ENCODE results near the gene COPS7B.

Gene COPS7B

DNA sequence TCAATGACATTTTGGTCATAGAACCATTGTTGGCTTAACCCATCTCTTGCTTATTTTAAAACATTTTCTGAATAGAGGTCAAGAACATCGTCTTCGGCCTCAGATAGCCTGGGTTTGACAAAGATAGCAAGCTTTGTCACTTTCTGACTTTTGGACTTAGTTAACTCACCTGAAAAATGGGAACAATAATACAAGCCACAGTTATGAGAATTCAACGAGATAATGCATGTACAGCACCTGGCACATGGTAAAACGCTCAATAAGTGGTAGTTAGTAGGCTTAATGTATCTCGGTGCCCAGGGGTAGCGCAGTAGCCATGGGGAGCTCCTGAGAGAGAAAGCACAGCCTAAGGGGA is 446 bp upstream of the COPS7B start:
- no peak for DNase-seq (ENCODE audit: low read depth)

DNA sequence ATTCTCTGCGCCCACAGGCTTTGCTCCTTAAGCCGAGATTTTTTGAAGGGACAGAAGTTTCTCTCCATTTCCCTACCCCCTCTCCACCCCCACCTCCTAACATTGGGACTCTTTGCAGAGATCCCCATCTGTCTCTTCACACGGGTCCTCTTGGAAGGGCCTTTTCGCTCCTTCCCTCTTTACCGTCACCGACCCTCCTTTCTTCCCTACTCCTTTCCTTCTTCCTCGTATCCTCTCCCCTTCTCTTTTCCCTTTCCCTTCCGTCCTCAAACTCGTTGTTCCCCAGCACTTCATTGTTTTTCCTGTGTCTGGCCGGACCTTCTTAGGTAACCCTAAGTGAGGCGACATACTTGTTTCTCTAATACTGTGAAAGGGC is 660 bp downstream of the COPS7B start:
- no peak for DNase-seq (ENCODE audit: low read depth)

DNA sequence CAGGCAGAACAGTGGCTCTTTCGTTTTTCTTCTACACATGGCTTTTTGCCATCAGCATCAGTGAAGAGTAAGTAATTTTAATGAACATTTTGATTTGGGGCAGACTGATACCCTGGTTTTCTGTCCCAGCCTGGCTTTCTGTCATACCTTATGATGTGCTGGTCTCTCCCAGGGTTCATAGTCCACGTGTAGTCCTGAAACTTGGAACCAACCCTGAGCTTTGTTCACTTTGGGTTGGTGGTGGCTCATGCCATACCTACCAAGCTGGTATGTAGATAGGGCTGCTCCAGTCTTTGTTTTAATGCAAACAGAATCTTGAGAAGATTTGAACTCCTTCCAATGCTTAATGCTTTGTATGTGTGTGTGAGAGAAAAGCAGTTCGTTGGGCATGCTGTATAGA is 4.9 kb downstream of the COPS7B start:
- no peak for DNase-seq (ENCODE audit: low read depth)

GRCh38 chr2:231794383-231794782 is 8.1 kb downstream of the COPS7B start:
- DNase-seq (ENCODE audit: low read depth): no peak

- no peak for DNase-seq (ENCODE audit: low read depth)
These were observed 9.5 kb downstream of the COPS7B start for GRCh38 chr2:231795525-231796327.

- DNase-seq (ENCODE audit: low read depth): no peak
These were observed 14.3 kb downstream of the COPS7B start for GRCh38 chr2:231800493-231801091.

- DNase-seq (ENCODE audit: low read depth): no peak
These were observed 17.4 kb downstream of the COPS7B start for GRCh38 chr2:231803501-231804138.

- no peak for DNase-seq (ENCODE audit: low read depth)
These were observed 20.8 kb downstream of the COPS7B start for GRCh38 chr2:231807020-231807419.

DNA sequence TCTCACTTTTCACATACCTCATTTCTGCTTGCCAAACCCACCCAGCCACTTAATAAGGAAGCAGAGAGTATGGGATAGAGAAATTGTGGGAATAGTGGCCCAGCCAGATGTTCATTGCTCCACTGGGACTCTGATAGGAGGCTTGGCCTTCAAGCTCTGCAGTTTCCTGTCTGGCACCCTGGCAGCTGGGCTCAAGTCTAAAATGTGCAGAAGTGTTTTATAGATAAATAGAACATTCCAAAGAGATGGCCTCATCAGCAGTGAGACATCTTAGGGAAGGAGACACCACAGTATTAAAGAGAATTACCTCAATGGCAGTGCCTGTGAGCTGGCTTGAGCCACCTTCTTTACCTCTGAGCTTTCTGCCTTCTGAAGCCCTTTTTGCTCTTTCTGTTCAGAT is 24.7 kb downstream of the COPS7B start:
- DNase-seq (ENCODE audit: low read depth): no peak

DNA sequence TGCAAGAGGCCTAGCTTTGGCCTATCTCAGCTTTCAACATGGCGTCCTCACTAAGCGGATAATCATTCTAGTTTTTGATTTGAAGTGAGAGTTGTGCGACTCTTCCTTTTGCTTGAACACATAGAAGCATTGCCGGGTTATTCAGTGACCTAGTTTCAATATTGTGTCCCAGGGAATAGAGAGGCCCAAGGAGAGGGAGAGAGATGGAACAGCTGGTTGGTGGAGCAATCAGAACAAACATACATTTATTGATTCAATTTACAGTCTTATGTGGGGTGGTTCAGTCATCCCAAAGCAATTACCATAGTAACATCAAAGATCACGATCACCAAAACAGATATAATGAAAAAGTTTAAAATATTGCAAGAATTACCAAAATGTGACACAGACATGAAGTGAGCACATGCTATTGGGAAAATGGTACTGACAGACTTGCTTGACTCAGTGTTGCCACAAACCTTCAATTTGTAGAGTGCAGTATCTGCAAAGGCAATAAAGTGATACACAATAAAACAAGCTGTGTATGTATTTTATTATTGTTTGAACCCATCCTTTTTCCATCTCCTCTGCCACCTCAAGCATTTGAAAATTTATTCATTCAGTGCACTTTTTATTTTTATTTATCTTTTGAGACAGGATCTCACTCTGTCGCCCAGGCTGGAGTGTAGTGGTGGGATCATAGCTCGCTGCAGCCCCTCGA is 30.2 kb downstream of the COPS7B start:
- DNase-seq (ENCODE audit: low read depth): no peak

DNA sequence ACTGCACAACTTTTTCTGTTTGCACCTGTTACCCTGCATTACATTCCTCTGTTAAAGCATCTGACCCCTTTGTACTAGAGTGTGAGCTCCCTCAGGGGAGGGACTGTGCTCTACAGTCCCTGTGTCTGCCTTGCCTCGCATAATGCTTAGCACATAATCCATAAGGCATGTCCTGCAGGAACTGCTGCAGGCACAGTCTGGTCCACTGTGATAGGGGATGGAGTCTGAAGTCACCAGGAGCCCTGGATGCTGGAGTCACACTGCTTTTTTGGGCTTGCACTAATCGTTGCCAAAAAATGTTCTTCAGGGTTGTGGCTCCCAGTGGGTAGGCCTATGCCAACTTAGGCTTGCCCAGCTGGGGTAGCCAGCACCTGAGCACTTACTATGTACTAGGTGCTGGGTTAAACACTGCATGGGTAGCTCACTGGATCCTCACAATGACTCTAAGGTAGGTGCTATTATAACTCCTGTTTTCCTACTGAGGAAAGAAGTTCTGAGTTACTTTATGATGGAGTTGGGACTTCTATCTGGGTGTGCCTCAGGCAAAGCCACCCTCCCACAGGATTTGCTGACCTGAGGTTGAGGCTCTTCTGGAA is 33.3 kb downstream of the COPS7B start:
- DNase-seq (ENCODE audit: low read depth): no peak

DNA sequence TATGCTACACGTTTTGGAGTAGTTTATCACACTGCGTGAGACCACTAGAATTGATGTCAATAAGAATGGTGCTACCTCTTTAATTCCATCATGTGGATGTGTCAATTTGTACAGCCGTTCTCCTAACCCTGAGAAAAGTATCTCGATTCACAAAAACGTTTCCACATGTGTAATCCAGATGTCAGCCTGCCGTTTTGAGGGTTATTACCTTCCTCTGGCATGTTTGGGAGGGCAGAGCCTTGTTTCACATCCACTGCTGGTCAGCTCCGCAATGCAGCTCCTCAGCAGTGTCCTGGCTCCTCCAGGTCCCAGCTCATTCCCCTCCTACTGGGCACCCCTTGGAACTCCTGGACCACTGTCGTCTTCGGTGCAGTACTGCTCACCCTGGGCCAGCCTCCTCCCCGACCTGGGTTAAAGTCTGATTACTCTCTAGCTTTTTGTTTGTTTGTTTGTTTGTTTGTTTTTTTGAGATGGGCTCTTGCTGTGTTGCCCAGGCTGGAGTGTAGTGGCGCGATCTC is 34.6 kb downstream of the COPS7B start:
- DNase-seq (ENCODE audit: low read depth): no peak

GRCh38 chr2:231821908-231822307 is 35.7 kb downstream of the COPS7B start:
- no peak for DNase-seq (ENCODE audit: low read depth)

DNA sequence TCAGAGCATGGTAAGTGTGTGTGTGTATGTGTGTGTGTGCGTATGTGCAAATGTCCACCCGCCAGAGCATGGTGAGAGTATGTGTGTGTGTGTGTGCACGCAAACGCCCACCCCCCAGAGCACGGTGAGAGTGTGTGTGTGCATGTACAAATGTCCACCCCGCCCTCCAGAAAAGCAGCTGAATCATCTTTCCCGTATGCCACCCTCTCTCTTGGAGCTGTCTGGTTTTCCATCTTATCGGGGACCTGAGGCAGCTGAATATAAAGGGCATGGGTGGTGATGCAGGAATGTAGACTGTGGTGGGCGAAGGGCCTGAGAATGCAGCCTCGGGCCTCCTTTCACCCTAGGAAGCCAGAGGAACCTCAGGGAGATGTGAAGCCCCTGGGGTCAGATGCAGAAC is 66.9 kb downstream of the COPS7B start:
- DNase-seq (ENCODE audit: low read depth): no peak

GRCh38 chr2:231854616-231855125 is 68.4 kb downstream of the COPS7B start:
- no peak for DNase-seq (ENCODE audit: low read depth)

GRCh38 chr2:231856959-231857358 is 70.7 kb downstream of the COPS7B start:
- no peak for DNase-seq (ENCODE audit: low read depth)

Data from stimulated activated CD4-positive, alpha-beta T cell treated with anti-CD3 and anti-CD28 coated beads, Interleukin-2, amount 100 ng/mL, for 4 hours (primary cell).